GM12878 (cell line): ENCODE results near the gene FGF1. TPM values are rescaled to one million over a fixed set of nuclear protein-coding genes. Genes with fewer than 3 reads are reported as not detected.
A peak's percentile ranks its signal among the peaks of the same experiment; 100 is the strongest.

Source experiments
- ATAC-seq: fragments of 200-7000 bp; cut with Tn5 transposase; 3 replicates; pipeline ENCODE4 v1.9.1; 2020; ENCODE audit warnings: mild to moderate bottlenecking, moderate library complexity
- BruUV-seq: library from RNA; stranded (reverse); fragments of 400-500 nt; replicated peaks from 2 replicates; lab custom pipeline; 2021; lab: Mats Ljungman, UMichigan
- CTCF ChIA-PET: fragments of 300-600 bp; sonication (Branson Sonifier 250); formaldehyde crosslinking; extraction: SDS; loops from one replicate; lab custom pipeline; 2021; ENCODE audit warnings: inconsistent platforms; lab: Yijun Ruan, JAX
- POLR2A ChIA-PET: fragments of 350-600 bp; formaldehyde crosslinking; extraction: SDS; loops from one replicate; lab custom pipeline; 2021; ENCODE audit warnings: inconsistent platforms; lab: Charles Lee
- RAD21 ChIA-PET: fragments of 300-600 bp; sonication (Branson Sonifier 250); formaldehyde crosslinking; loops from one replicate; lab custom pipeline; 2023; ENCODE audit warnings: antibody characterized with exemption; ENCODE audit not compliant: unreplicated experiment; lab: Charles Lee
- SMC1A ChIA-PET: fragments of 300-600 bp; sonication (Branson Sonifier 250); formaldehyde crosslinking; loops from one replicate; lab custom pipeline; 2023; ENCODE audit not compliant: unreplicated experiment, uncharacterized antibody; lab: Charles Lee
- DNase-seq: peaks from one replicate; pipeline ENCODE4 v3.0.0-alpha.2; 2011; ENCODE audit warnings: low read depth, low spot score
- FAIRE-seq: peaks from 3 replicates; lab custom pipeline; 2011; peaks lifted over from hg19 to GRCh38; lab: Jason Lieb, UNC
- H2AFZ ChIP-seq: 2 replicates; pipeline ENCODE4 v1.6.0; 2011; ENCODE audit warnings: low read depth, low read length, control low read depth; ENCODE audit not compliant: control insufficient read depth
- H3K27ac ChIP-seq: 2 replicates; pipeline ENCODE4 v1.5.1; 2011; ENCODE audit warnings: control low read depth; ENCODE audit not compliant: control insufficient read depth, insufficient read depth
- H3K27me3 ChIP-seq, 2 experiments: replicated peaks in 1 of 2; 2 replicates each; pipeline versions ENCODE4 v1.6.0 to v1.6.1; 2011; ENCODE audit warnings: low read length in 1 of 2; ENCODE audit not compliant: control insufficient read depth in 2 of 2, insufficient read depth in 2 of 2
- H3K36me3 ChIP-seq, 2 experiments: 2 replicates each; pipeline ENCODE4 v1.5.1; 2011; ENCODE audit warnings: low read length in 1 of 2; ENCODE audit not compliant: control insufficient read depth in 2 of 2, insufficient read depth in 2 of 2
- H3K4me1 ChIP-seq: 2 replicates; pipeline ENCODE4 v1.6.1; 2011; ENCODE audit warnings: mild to moderate bottlenecking, low read length, moderate library complexity, mixed read lengths; ENCODE audit not compliant: control insufficient read depth, insufficient read depth
- H3K4me2 ChIP-seq: 2 replicates; pipeline ENCODE4 v1.6.0; 2011; ENCODE audit warnings: control low read depth; ENCODE audit not compliant: control insufficient read depth, insufficient read depth
- H3K4me3 ChIP-seq: fragments of 200-600 bp; sonication (generic); 2 replicates; pipeline ENCODE4 v1.5.1; 2016
- H3K79me2 ChIP-seq: 2 replicates; pipeline ENCODE4 v1.6.0; 2011; ENCODE audit warnings: low read length; ENCODE audit not compliant: control insufficient read depth, insufficient read depth
- H3K9ac ChIP-seq: 2 replicates; pipeline ENCODE4 v1.8.0; 2011; ENCODE audit warnings: low read length, control low read depth, mixed read lengths; ENCODE audit not compliant: control insufficient read depth, insufficient read depth
- H3K9me3 ChIP-seq: replicated peaks from 3 replicates; pipeline ENCODE4 v1.5.1; 2011; ENCODE audit warnings: mild to moderate bottlenecking, low read length; ENCODE audit not compliant: control insufficient read depth, insufficient read depth
- H4K20me1 ChIP-seq: 2 replicates; pipeline ENCODE4 v1.6.0; 2011; ENCODE audit not compliant: control insufficient read depth, insufficient read depth
- CBFB ChIP-seq: IDR thresholded peaks from 2 replicates; pipeline ENCODE4 v1.6.1; 2016; ENCODE audit warnings: antibody characterized with exemption, low read depth
- CTCF ChIP-seq, 3 experiments: IDR thresholded peaks in 2 of 3; conservative IDR thresholded peaks in 1 of 3; 2 replicates each; pipeline ENCODE4 v1.5.1; 2011; ENCODE audit warnings: low read depth in 3 of 3, low read length in 3 of 3, mild to moderate bottlenecking in 3 of 3, control low read depth in 2 of 3, moderate library complexity in 2 of 3, inconsistent platforms in 1 of 3, mixed read lengths in 1 of 3; ENCODE audit not compliant: control insufficient read depth in 2 of 3, insufficient read depth in 1 of 3; ENCODE audit errors: extremely low read depth in 1 of 3
- HDAC6 ChIP-seq: fragments of 200-600 bp; sonication (generic); IDR thresholded peaks from one replicate; pipeline ENCODE4 v1.8.0; 2017; ENCODE audit warnings: antibody characterized with exemption; ENCODE audit not compliant: unreplicated experiment
- PAX8 ChIP-seq: fragments of 450-650 bp; IDR thresholded peaks from 2 replicates; pipeline ENCODE4 v1.6.1; 2017; ENCODE audit warnings: mild to moderate bottlenecking, moderate library complexity
- POLR2A ChIP-seq: IDR thresholded peaks from 2 replicates; pipeline ENCODE4 v1.6.1; 2011; ENCODE audit warnings: low read depth, mild to moderate bottlenecking, low read length
- RAD21 ChIP-seq: IDR thresholded peaks from 2 replicates; pipeline ENCODE4 v1.6.1; 2011; ENCODE audit warnings: mild to moderate bottlenecking, low read depth, low read length, moderate library complexity; ENCODE audit not compliant: insufficient read depth
- SMC3 ChIP-seq: IDR thresholded peaks from 2 replicates; pipeline ENCODE4 v1.6.1; 2011; ENCODE audit warnings: low read length, improper control_type of control experiment, borderline replicate concordance
- TBL1XR1 ChIP-seq: IDR thresholded peaks from 2 replicates; pipeline ENCODE4 v1.6.1; 2012; ENCODE audit warnings: low read depth, low read length, improper control_type of control experiment
- WGBS: methylation state at CpG from one replicate; pipeline ENCODE4 v1.1.6; 2016; ENCODE audit warnings: low lambda C conversion rate; ENCODE audit not compliant: insufficient replicate concordance, insufficient coverage; ENCODE audit errors: missing lambda C conversion rate; 5-methylcytosine and 5-hydroxymethylcytosine counted together
- in situ Hi-C: fragments of 300-500 bp; cut with MboI; formaldehyde crosslinking; loops from 9 replicates; pipeline ENCODE4 v1.14.3; 2018; ENCODE audit warnings: mixed read lengths
- intact Hi-C: fragments of 100-400 bp; cut with micrococcal nuclease; formaldehyde crosslinking; loops from one replicate; pipeline ENCODE4 v1.14.2; 2022; ENCODE audit not compliant: unreplicated experiment
- polyA plus RNA-seq, 11 experiments: library from polyadenylated mRNA; depleted of rRNA in 4 of 11; unstranded in 6 of 11; stranded (reverse) in 5 of 11; fragments of >200 nt; fragmentation: Nextera tagmentation in 4 of 11; fragmentation: Illumina TruSeq in 1 of 11; extraction: Ambion mirVana in 4 of 11; extraction: Trizol in 1 of 11; gene quantifications; 1 replicate in 1 of 11; 2 replicates in 10 of 11; pipeline versions ENCODE4 v1.2.1 to v1.2.3, GENCODE V29; 2011 to 2016; ENCODE audit warnings: inconsistent platforms in 2 of 11, missing spikeins in 2 of 11, low read depth in 1 of 11
- total RNA-seq, 4 experiments: library from RNA; depleted of rRNA in 3 of 4; stranded (reverse); fragments of >200 nt in 3 of 4; fragmentation: Illumina TruSeq in 1 of 4; extraction: Trizol in 1 of 4; gene quantifications; 2 replicates each; pipeline versions ENCODE4 v1.2.1 to v1.2.3, GENCODE V29; 2013 to 2021

FGF1 gene
- total and polyA plus RNA-seq, 10 of the 15 experiments (the other 5 are each of a cell fraction or from before 2014, with no cell fraction given) = not detected

DNA sequence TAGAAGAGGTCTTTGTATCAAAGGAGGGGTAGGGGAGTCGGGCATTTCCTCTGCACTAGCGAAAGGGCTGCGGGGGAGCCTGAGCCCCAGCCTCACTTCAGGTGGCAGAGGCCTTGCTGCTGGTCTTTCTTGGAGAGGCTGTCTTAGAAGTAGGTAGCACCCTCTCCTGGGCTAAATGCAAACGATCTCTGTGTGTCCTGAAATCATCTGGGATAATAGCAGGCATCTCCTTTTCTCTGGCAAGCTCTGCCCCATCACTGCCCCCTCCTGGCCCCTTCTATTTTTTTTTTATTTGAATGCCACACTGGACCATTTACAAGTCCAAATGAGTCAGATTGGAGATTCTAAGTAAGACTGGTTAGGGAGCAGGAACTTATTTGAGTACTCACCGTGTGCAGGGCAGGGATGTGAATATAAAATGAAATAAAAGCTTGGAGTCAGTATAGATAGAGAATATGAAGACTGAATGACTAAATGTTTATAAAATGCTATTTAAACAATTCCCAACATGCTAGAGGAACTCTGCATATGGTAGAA, 137.1 kb downstream of the FGF1 start:
- H3K4me3 ChIP-seq = no peak overlapping the region
- peaks cover 0 to 6% of the 10 kb centered on the region in 2 experiments; a peak in 2 of 4 replicates for H3K27me3 ChIP-seq
- H2AFZ ChIP-seq = no peak overlapping the region
- ChIA-PET POLR2A (no interaction called here), RAD21 (interaction anchor here (1.5 to 2.7 kb wide), 2 partner anchors 388 to 397 kb away, joined by 3 to 15 read pairs; no protein-coding TSS in a partner anchor), SMC1A (interaction anchor here (1.1 to 1.9 kb wide), 4 partner anchors 67 to 401 kb away, joined by 3 to 8 read pairs (median 5); no protein-coding TSS in a partner anchor), CTCF (interaction anchor here (0.9 to 3.2 kb wide), 9 partner anchors 39 to 411 kb away, joined by 3 to 18 read pairs (median 3); no protein-coding TSS in a partner anchor)
- H3K9ac ChIP-seq = no peak overlapping the region
- H3K27ac ChIP-seq = no peak overlapping the region
- FAIRE-seq = no peak
- 46% methylated on average over 5 of the region's 5 CpGs for WGBS
- BruUV-seq = no TSS peak
- H3K9me3 ChIP-seq = no peaks in the 10 kb centered on the region
- ATAC-seq = peak; percentile 78
- no peak overlapping the region for H3K4me2 ChIP-seq
- H4K20me1 ChIP-seq = no peaks in the 10 kb centered on the region
- H3K79me2 ChIP-seq = no peaks in the 10 kb centered on the region
- H3K36me3 ChIP-seq = no peaks in the 10 kb centered on the region
- in situ Hi-C loops = no loop called here
- peak; percentile 12 for DNase-seq
- TF ChIP-seq SMC3 = peak; percentile 69; the same call in 1 of the 2 replicates
- no peak for TF ChIP-seq CBFB
- TF ChIP-seq CTCF (IDR thresholded peaks at IDR 0.05 in 2 of 3, conservative IDR thresholded peaks at IDR 0.05 in 1 of 3; ENCODE audit: control insufficient read depth in 2 of 3, extremely low read depth in 1 of 3, insufficient read depth in 1 of 3, low read depth in 3 of 3, low read length in 3 of 3) = peak; percentile 46 to 53 (median 50); a peak in 5 of 6 replicates
- TF ChIP-seq PAX8 = no peak
- TF ChIP-seq TBL1XR1 = no peak
- TF ChIP-seq RAD21 = peak; percentile 31
- no peak for TF ChIP-seq POLR2A
- no peak for TF ChIP-seq HDAC6
- intact Hi-C loops = loop anchor here (1.0 to 5.0 kb wide), 2 partner anchors 232 to 397 kb away; no protein-coding TSS in a partner anchor
- no peaks in the 10 kb centered on the region for H3K4me1 ChIP-seq
